ENCODE measurements around the gene PIGU. TPM values are rescaled to one million over a fixed set of nuclear protein-coding genes. Genes with fewer than 3 reads are reported as not detected.

The PIGU gene
- polyA plus RNA-seq, 1 experiment, result 35.2 TPM

DNA sequence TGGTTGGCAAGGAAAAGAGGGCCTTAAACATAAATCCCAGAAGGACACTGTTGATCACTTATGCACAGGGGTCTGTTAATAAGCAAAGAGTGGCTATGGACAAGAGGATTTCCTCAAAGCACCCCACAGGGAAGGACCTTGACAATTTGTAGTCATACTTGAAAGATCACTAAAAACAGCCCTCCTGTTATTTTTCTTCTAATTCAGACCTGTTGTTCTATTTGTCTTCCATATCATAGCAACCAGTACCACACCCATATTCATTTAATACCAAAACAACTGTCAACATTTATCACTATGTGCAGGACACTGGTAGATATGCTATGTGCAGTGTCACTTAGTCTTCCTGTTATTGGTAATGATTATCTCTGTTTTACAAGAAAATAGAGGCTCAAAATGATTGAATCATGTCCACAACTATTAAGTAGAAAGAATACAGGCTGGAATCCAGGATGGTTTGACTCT is 163.9 kb downstream of the PIGU start:
- ChIA-PET CTCF (interaction anchor here (9.3 kb wide), 1 partner anchor 200 kb away, joined by 63 read pairs; no protein-coding TSS in a partner anchor), POLR2A (no interaction called here)
- TF ChIP-seq, protein P1, sequence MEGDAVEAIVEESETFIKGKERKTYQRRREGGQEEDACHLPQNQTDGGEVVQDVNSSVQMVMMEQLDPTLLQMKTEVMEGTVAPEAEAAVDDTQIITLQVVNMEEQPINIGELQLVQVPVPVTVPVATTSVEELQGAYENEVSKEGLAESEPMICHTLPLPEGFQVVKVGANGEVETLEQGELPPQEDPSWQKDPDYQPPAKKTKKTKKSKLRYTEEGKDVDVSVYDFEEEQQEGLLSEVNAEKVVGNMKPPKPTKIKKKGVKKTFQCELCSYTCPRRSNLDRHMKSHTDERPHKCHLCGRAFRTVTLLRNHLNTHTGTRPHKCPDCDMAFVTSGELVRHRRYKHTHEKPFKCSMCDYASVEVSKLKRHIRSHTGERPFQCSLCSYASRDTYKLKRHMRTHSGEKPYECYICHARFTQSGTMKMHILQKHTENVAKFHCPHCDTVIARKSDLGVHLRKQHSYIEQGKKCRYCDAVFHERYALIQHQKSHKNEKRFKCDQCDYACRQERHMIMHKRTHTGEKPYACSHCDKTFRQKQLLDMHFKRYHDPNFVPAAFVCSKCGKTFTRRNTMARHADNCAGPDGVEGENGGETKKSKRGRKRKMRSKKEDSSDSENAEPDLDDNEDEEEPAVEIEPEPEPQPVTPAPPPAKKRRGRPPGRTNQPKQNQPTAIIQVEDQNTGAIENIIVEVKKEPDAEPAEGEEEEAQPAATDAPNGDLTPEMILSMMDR (IDR thresholded peaks at IDR 0.05; ENCODE audit: insufficient read depth, low read depth, low read length), result no peak
- Histone ChIP-seq H3K27me3 (ENCODE audit: control insufficient read depth, insufficient read depth, low read length) (no peaks in the 10 kb centered on the region), H3K4me3 (ENCODE audit: low read depth, low read length) (no peak overlapping the region), H3K36me3 (ENCODE audit: control insufficient read depth, insufficient read depth, low read length) (peaks cover 3% of the 10 kb centered on the region)
- no peak for DNase-seq (ENCODE audit: low read depth)

- POLR2A ChIA-PET, result no interaction called here
- TF ChIP-seq, protein P1 (IDR thresholded peaks at IDR 0.05; ENCODE audit: insufficient read depth, low read depth, low read length), result no peak
- no peaks in the 10 kb centered on the region for H3K27me3 ChIP-seq (ENCODE audit: control insufficient read depth, insufficient read depth, low read length)
- peaks cover 4% of the 10 kb centered on the region for H3K36me3 ChIP-seq (ENCODE audit: control insufficient read depth, insufficient read depth, low read length)
- CTCF ChIA-PET, result interaction anchor here (0.8 to 9.3 kb wide), 2 partner anchors 11 to 199 kb away, joined by 3 to 63 read pairs; no protein-coding TSS in a partner anchor
- no peak overlapping the region for H3K4me3 ChIP-seq (ENCODE audit: low read depth, low read length)
- no peak for DNase-seq (ENCODE audit: low read depth)
Observed at GRCh38 chr20:34512266-34512954, 164.5 kb downstream of the PIGU start.

GRCh38 chr20:34511891-34512265 is 165.0 kb downstream of the PIGU start:
- TF ChIP-seq, protein P1 (IDR thresholded peaks at IDR 0.05; ENCODE audit: insufficient read depth, low read depth, low read length), result no peak
- no peaks in the 10 kb centered on the region for H3K27me3 ChIP-seq (ENCODE audit: control insufficient read depth, insufficient read depth, low read length)
- no peak overlapping the region for H3K4me3 ChIP-seq (ENCODE audit: low read depth, low read length)
- H3K36me3 ChIP-seq (ENCODE audit: control insufficient read depth, insufficient read depth, low read length), result peaks cover 4% of the 10 kb centered on the region
- POLR2A ChIA-PET, result no interaction called here
- no peak for DNase-seq (ENCODE audit: low read depth)
- CTCF ChIA-PET, result interaction anchor here (0.8 to 9.3 kb wide), 2 partner anchors 11 to 199 kb away, joined by 3 to 63 read pairs; no protein-coding TSS in a partner anchor

DNA sequence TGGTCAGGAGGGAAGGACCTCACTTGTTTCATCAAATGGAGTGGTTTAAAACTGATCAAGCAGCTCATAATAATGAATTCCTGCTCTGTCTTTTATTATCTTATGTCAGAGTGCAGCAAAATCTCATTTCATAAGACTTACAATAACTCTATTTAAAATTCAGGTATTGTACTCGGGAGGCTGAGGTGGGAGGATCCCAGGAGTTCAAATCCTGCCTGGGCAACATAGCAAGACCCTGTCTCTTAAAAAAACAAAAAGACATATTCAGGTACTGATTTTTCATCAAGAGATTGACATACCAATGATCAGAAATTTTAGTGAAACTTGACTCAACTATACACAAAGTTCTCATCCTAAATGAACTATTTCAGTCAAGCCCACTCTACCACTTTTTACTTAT is 166.3 kb downstream of the PIGU start:
- CTCF ChIA-PET, result no interaction called here
- no peak overlapping the region for H3K4me3 ChIP-seq (ENCODE audit: low read depth, low read length)
- TF ChIP-seq, protein P1 (IDR thresholded peaks at IDR 0.05; ENCODE audit: insufficient read depth, low read depth, low read length), result no peak
- no peak for DNase-seq (ENCODE audit: low read depth)
- no peaks in the 10 kb centered on the region for H3K27me3 ChIP-seq (ENCODE audit: control insufficient read depth, insufficient read depth, low read length)
- POLR2A ChIA-PET, result no interaction called here
- H3K36me3 ChIP-seq (ENCODE audit: control insufficient read depth, insufficient read depth, low read length), result peaks cover 4% of the 10 kb centered on the region

Small RNA genes lying within 50 kb of the gene (small RNA-seq; reads per million reads assigned to genes)
- gene AL118520.1 (ENCODE audit: insufficient read length, low read depth, low replicate concordance), result not detected
- gene RF00019 (ENCODE audit: insufficient read length, low read depth, low replicate concordance), result not detected

Other genes starting within 250 kb of the PIGU start
- gene DYNLRB1, start 160.7 kb downstream of the PIGU start, polyA plus RNA-seq (2011; rRNA removed), result 310 and 320 TPM in 2 replicates
- gene MAP1LC3A, start 118.4 kb downstream of the PIGU start, polyA plus RNA-seq (2011; rRNA removed), result 28.7 and 33.7 TPM in 2 replicates
- gene TP53INP2, start 27.3 kb upstream of the PIGU start, polyA plus RNA-seq (2011; rRNA removed), result 4.6 and 5.1 TPM in 2 replicates
- gene NCOA6, start 148.6 kb upstream of the PIGU start, polyA plus RNA-seq (2011; rRNA removed), result 12.5 and 14.0 TPM in 2 replicates
- 16.4 and 28.6 TPM in 2 replicates for gene GGT7, start 195.8 kb upstream of the PIGU start, polyA plus RNA-seq (2011; rRNA removed)
- 29.3 and 32.1 TPM in 2 replicates for gene ACSS2, start 199.5 kb upstream of the PIGU start, polyA plus RNA-seq (2011; rRNA removed)